ENCODE results near the gene SLC2A9. TPM values are rescaled to one million over a fixed set of nuclear protein-coding genes. Genes with fewer than 3 reads are reported as not detected.

The SLC2A9 gene
- total RNA-seq, 2 experiments from 2014 or later: 0.54 TPM

GRCh38 chr4:10018818-10019461 is 2.4 kb downstream of the SLC2A9 start:
- H3K27ac Mint-ChIP-seq: peak overlapping the region; percentile 91
- H3K4me3 Mint-ChIP-seq: peak overlapping the region; percentile 85
- intact Hi-C loops (cut with micrococcal nuclease): loop anchor here (10.0 kb wide), 1 partner anchor 134 kb away; no protein-coding TSS in a partner anchor
- ATAC-seq (peak; percentile 99), DNase-seq (peak; percentile 96)
- TF ChIP-seq CTCF (IDR thresholded peaks at IDR 0.05): peak; percentile 99
- ChIA-PET POLR2A (interaction anchor here (0.8 kb wide), 1 partner anchor 22 kb away, joined by 3 read pairs; no protein-coding TSS in a partner anchor), CTCF (interaction anchor here (0.7 to 2.4 kb wide), 13 partner anchors 9 to 322 kb away, joined by 3 to 11 read pairs (median 4); no protein-coding TSS in a partner anchor)
- H3K27me3 Mint-ChIP-seq: no peaks in the 10 kb centered on the region
- H3K9me3 Mint-ChIP-seq: no peaks in the 10 kb centered on the region
- H3K4me1 Mint-ChIP-seq (ENCODE audit: low read depth): peaks cover 8% of the 10 kb centered on the region
- no peaks in the 10 kb centered on the region for H3K36me3 Mint-ChIP-seq (ENCODE audit: low read depth)

GRCh38 chr4:10017037-10017893 is 4.0 kb downstream of the SLC2A9 start:
- Mint-ChIP-seq H3K27ac (no peak overlapping the region), H3K27me3 (no peaks in the 10 kb centered on the region), H3K36me3 (ENCODE audit: low read depth) (no peaks in the 10 kb centered on the region), H3K4me3 (no peak overlapping the region), H3K9me3 (no peaks in the 10 kb centered on the region), H3K4me1 (ENCODE audit: low read depth) (peaks cover 8% of the 10 kb centered on the region)
- DNase-seq (no peak), ATAC-seq (no peak)
- intact Hi-C loops (cut with micrococcal nuclease): loop anchor here (10.0 kb wide), 1 partner anchor 132 kb away; no protein-coding TSS in a partner anchor
- POLR2A ChIA-PET: interaction anchor here (0.6 to 1.3 kb wide), 2 partner anchors 63 to 443 kb away, joined by 3 to 4 read pairs; no protein-coding TSS in a partner anchor
- CTCF ChIA-PET: interaction anchor here (1.0 to 5.8 kb wide), 8 partner anchors 15 to 314 kb away, joined by 3 to 65 read pairs (median 7); no protein-coding TSS in a partner anchor
- TF ChIP-seq CTCF (IDR thresholded peaks at IDR 0.05): no peak

- H3K27me3 Mint-ChIP-seq: no peaks in the 10 kb centered on the region
- no peak for DNase-seq
- H3K27ac Mint-ChIP-seq: no peak overlapping the region
- TF ChIP-seq CTCF (IDR thresholded peaks at IDR 0.05): no peak
- intact Hi-C loops (cut with micrococcal nuclease): loop anchor here (10.0 kb wide), 1 partner anchor 131 kb away; no protein-coding TSS in a partner anchor
- POLR2A ChIA-PET: interaction anchor here (1.1 to 1.3 kb wide), 2 partner anchors 9 to 64 kb away, joined by 3 read pairs; no protein-coding TSS in a partner anchor
- CTCF ChIA-PET: interaction anchor here (1.0 to 5.8 kb wide), 12 partner anchors 11 to 323 kb away, joined by 3 to 65 read pairs (median 4); no protein-coding TSS in a partner anchor
- no peaks in the 10 kb centered on the region for H3K36me3 Mint-ChIP-seq (ENCODE audit: low read depth)
- H3K4me1 Mint-ChIP-seq (ENCODE audit: low read depth): peaks cover 8% of the 10 kb centered on the region
- H3K4me3 Mint-ChIP-seq: no peak overlapping the region
- no peak for ATAC-seq
- no peaks in the 10 kb centered on the region for H3K9me3 Mint-ChIP-seq
These were observed 5.1 kb downstream of the SLC2A9 start for GRCh38 chr4:10016169-10016568.

GRCh38 chr4:10015140-10015753 is 6.0 kb downstream of the SLC2A9 start:
- DNase-seq: peak; percentile 69
- Mint-ChIP-seq H3K4me1 (ENCODE audit: low read depth) (peaks cover 14% of the 10 kb centered on the region), H3K27ac (no peak overlapping the region), H3K36me3 (ENCODE audit: low read depth) (no peaks in the 10 kb centered on the region), H3K9me3 (no peaks in the 10 kb centered on the region), H3K4me3 (no peak overlapping the region), H3K27me3 (no peaks in the 10 kb centered on the region)
- ATAC-seq: no peak
- CTCF ChIA-PET: interaction anchor here (0.6 to 5.8 kb wide), 29 partner anchors 11 to 322 kb away, joined by 3 to 65 read pairs (median 4); no protein-coding TSS in a partner anchor
- intact Hi-C loops (cut with micrococcal nuclease): loop anchor here (2.0 to 10.0 kb wide), 2 partner anchors 130 to 250 kb away; no protein-coding TSS in a partner anchor
- POLR2A ChIA-PET: no interaction called here
- TF ChIP-seq CTCF (IDR thresholded peaks at IDR 0.05): peak; percentile 59

All from activated CD8-positive, alpha-beta T cell treated with anti-CD3 and anti-CD28 coated beads for 36 hours (primary cell).